HEK293 (cell line): ENCODE results near the gene TGFB2.

Experiments used
- CTCF ChIA-PET: fragments of 350-600 bp; formaldehyde crosslinking; extraction: SDS; loops from one replicate; lab custom pipeline; 2021; ENCODE audit warnings: antibody characterized with exemption; lab: Yijun Ruan, JAX
- POLR2A ChIA-PET: fragments of 300-600 bp; formaldehyde crosslinking; extraction: SDS; loops from one replicate; lab custom pipeline; 2020; ENCODE audit warnings: antibody characterized with exemption, inconsistent platforms; lab: Yijun Ruan, JAX
- H3K27ac ChIP-seq: fragments of 200-500 bp; sonication (Bioruptor generic); 2 replicates; pipeline ENCODE4 v1.5.1; 2014; ENCODE audit warnings: low read depth, low read length, control low read depth, inconsistent platforms; ENCODE audit errors: extremely low read depth
- H3K36me3 ChIP-seq, 2 experiments: fragments of 200-500 bp in 1 of 2; sonication (Bioruptor generic) in 1 of 2; 1 replicate in 1 of 2; 2 replicates in 1 of 2; pipeline ENCODE4 v1.5.1; 2014 to 2017; ENCODE audit warnings: inconsistent platforms in 2 of 2, low read length in 2 of 2; ENCODE audit not compliant: control insufficient read depth in 2 of 2, insufficient read depth in 1 of 2
- H3K4me1 ChIP-seq: fragments of 200-500 bp; sonication (Bioruptor generic); 2 replicates; pipeline ENCODE4 v1.5.1; 2014; ENCODE audit warnings: mild to moderate bottlenecking, low read length, inconsistent platforms; ENCODE audit not compliant: control insufficient read depth, insufficient read depth
- H3K4me3 ChIP-seq: 2 replicates; pipeline ENCODE4 v1.5.1; 2011; ENCODE audit warnings: low read depth, mild to moderate bottlenecking, control low read depth, low read length, moderate library complexity
- H3K9me3 ChIP-seq: fragments of 200-500 bp; sonication (Bioruptor generic); 2 replicates; pipeline ENCODE4 v1.5.1; 2014; ENCODE audit warnings: low read depth, low read length, inconsistent platforms; ENCODE audit not compliant: control insufficient read depth, insufficient read depth
- BCL11B ChIP-seq: fragments of 450-650 bp; formaldehyde crosslinking; IDR thresholded peaks from 2 replicates; pipeline ENCODE4 v1.5.1; 2016; ENCODE audit warnings: low read depth, missing biosample characterization, missing genetic modification characterization
- KLF16 ChIP-seq: fragments of 450-650 bp; formaldehyde crosslinking; IDR thresholded peaks from 2 replicates; pipeline ENCODE4 v1.5.1; 2017; ENCODE audit warnings: missing biosample characterization, missing genetic modification characterization
- KLF8 ChIP-seq: fragments of 450-650 bp; formaldehyde crosslinking; IDR thresholded peaks from 2 replicates; pipeline ENCODE4 v1.5.1; 2016; ENCODE audit warnings: missing biosample characterization, missing genetic modification characterization
- ZFP41 ChIP-seq: fragments of 450-650 bp; formaldehyde crosslinking; IDR thresholded peaks from 2 replicates; pipeline ENCODE4 v1.5.1; 2016; ENCODE audit warnings: missing biosample characterization, missing genetic modification characterization, borderline replicate concordance
- ZNF132 ChIP-seq: fragments of 450-650 bp; formaldehyde crosslinking; IDR thresholded peaks from 2 replicates; pipeline ENCODE4 v1.5.1; 2017; ENCODE audit warnings: missing biosample characterization, missing genetic modification characterization, borderline replicate concordance
- ZNF19 ChIP-seq: fragments of 450-650 bp; formaldehyde crosslinking; IDR thresholded peaks from 2 replicates; pipeline ENCODE4; 2016; ENCODE audit warnings: missing biosample characterization, missing genetic modification characterization, low read depth
- ZNF2 ChIP-seq: fragments of 450-650 bp; formaldehyde crosslinking; IDR thresholded peaks from 2 replicates; pipeline ENCODE4 v1.5.1; 2016; ENCODE audit warnings: missing biosample characterization, missing genetic modification characterization
- ZNF211 ChIP-seq: fragments of 450-650 bp; formaldehyde crosslinking; IDR thresholded peaks from 2 replicates; pipeline ENCODE4 v1.5.1; 2016; ENCODE audit warnings: low read depth, missing biosample characterization, missing genetic modification characterization
- ZNF311 ChIP-seq: fragments of 450-650 bp; formaldehyde crosslinking; IDR thresholded peaks from 2 replicates; pipeline ENCODE4 v1.5.1; 2017; ENCODE audit warnings: missing biosample characterization, missing genetic modification characterization, borderline replicate concordance
- ZNF324 ChIP-seq: fragments of 450-650 bp; formaldehyde crosslinking; IDR thresholded peaks from 2 replicates; pipeline ENCODE4 v1.5.1; 2016; ENCODE audit warnings: missing biosample characterization, missing genetic modification characterization
- ZNF335 ChIP-seq: fragments of 450-650 bp; formaldehyde crosslinking; conservative IDR thresholded peaks from 2 replicates; pipeline ENCODE4 v1.5.1; 2016; ENCODE audit warnings: missing biosample characterization, missing genetic modification characterization
- ZNF473 ChIP-seq: fragments of 450-650 bp; formaldehyde crosslinking; IDR thresholded peaks from 2 replicates; pipeline ENCODE4 v1.5.1; 2017; ENCODE audit warnings: missing biosample characterization, missing genetic modification characterization
- ZNF501 ChIP-seq: fragments of 450-650 bp; formaldehyde crosslinking; IDR thresholded peaks from 2 replicates; pipeline ENCODE4 v1.5.1; 2016; ENCODE audit warnings: missing biosample characterization, missing genetic modification characterization
- ZNF529 ChIP-seq: fragments of 450-650 bp; formaldehyde crosslinking; IDR thresholded peaks from 2 replicates; pipeline ENCODE4 v1.5.1; 2017; ENCODE audit warnings: missing genetic modification characterization, missing biosample characterization; ENCODE audit not compliant: insufficient replicate concordance
- ZNF555 ChIP-seq: fragments of 450-650 bp; formaldehyde crosslinking; conservative IDR thresholded peaks from 2 replicates; pipeline ENCODE4 v1.5.1; 2017; ENCODE audit warnings: missing biosample characterization, mild to moderate bottlenecking, missing genetic modification characterization, inconsistent platforms
- ZNF701 ChIP-seq: fragments of 450-650 bp; formaldehyde crosslinking; IDR thresholded peaks from 2 replicates; pipeline ENCODE4 v1.5.1; 2016; ENCODE audit warnings: missing biosample characterization, missing genetic modification characterization
- ZNF792 ChIP-seq: fragments of 450-650 bp; formaldehyde crosslinking; IDR thresholded peaks from 2 replicates; pipeline ENCODE4 v1.5.1; 2016; ENCODE audit warnings: missing biosample characterization, missing genetic modification characterization
- ZNF830 ChIP-seq: fragments of 450-650 bp; IDR thresholded peaks from 2 replicates; pipeline ENCODE4 v1.5.0; 2018; ENCODE audit warnings: missing biosample characterization, missing genetic modification characterization, low read depth, mild to moderate bottlenecking, moderate library complexity
- TF ChIP-seq, protein P1 (sequence below): fragments of 450-650 bp; formaldehyde crosslinking; IDR thresholded peaks from 2 replicates; pipeline ENCODE4 v1.5.1; 2016; ENCODE audit warnings: missing biosample characterization, missing genetic modification characterization
- TF ChIP-seq, protein P2 (sequence below): fragments of 450-650 bp; formaldehyde crosslinking; IDR thresholded peaks from 2 replicates; pipeline ENCODE4 v1.5.1; 2017; ENCODE audit warnings: missing biosample characterization, missing genetic modification characterization
- TF ChIP-seq, protein P3 (sequence below): fragments of 450-650 bp; formaldehyde crosslinking; IDR thresholded peaks from 2 replicates; pipeline ENCODE4; 2016; ENCODE audit warnings: missing biosample characterization, missing genetic modification characterization
- TF ChIP-seq, protein P4 (sequence below): fragments of 450-650 bp; formaldehyde crosslinking; IDR thresholded peaks from 2 replicates; pipeline ENCODE4 v1.5.1; 2016; ENCODE audit warnings: missing biosample characterization, missing genetic modification characterization
- TF ChIP-seq, protein P5 (sequence below): fragments of 450-650 bp; formaldehyde crosslinking; IDR thresholded peaks from 2 replicates; pipeline ENCODE4 v1.5.1; 2016; ENCODE audit warnings: missing biosample characterization, missing genetic modification characterization
- TF ChIP-seq, protein P6 (sequence below): fragments of 450-650 bp; IDR thresholded peaks from 2 replicates; pipeline ENCODE4 v1.5.1; 2018; ENCODE audit warnings: missing biosample characterization, missing genetic modification characterization
- TF ChIP-seq, protein P7 (sequence below): IDR thresholded peaks from 2 replicates; pipeline ENCODE4 v1.6.1; 2011; ENCODE audit warnings: mild to moderate bottlenecking, low read depth, low read length, borderline replicate concordance
- TF ChIP-seq, protein P8 (sequence below): fragments of 450-650 bp; formaldehyde crosslinking; IDR thresholded peaks from 2 replicates; pipeline ENCODE4 v1.5.1; 2017; ENCODE audit warnings: missing biosample characterization, mild to moderate bottlenecking, missing genetic modification characterization, moderate library complexity

Gene TGFB2

DNA sequence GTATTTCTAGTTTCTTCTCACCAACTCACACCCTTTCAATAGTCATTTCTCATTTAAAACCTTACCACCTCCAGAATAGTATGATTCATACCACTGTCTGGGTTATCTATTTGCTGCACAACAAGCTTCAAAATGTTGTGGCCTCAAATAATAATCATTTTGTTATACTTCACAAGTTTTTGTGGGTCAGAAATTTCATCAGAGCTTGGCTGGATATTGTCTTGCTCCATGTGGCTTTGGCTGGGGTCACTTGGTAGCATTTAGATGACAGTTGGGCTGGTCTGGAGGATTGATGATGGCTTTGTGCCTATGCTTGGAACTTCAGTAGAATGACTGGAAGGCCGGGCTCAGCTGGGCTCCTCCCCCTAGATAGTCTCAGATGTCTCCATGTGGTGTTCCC lies 66.0 kb downstream of the TGFB2 start:
- CTCF ChIA-PET: interaction anchor here (0.6 kb wide), 1 partner anchor 50 kb away, joined by 4 read pairs; no protein-coding TSS in a partner anchor

DNA sequence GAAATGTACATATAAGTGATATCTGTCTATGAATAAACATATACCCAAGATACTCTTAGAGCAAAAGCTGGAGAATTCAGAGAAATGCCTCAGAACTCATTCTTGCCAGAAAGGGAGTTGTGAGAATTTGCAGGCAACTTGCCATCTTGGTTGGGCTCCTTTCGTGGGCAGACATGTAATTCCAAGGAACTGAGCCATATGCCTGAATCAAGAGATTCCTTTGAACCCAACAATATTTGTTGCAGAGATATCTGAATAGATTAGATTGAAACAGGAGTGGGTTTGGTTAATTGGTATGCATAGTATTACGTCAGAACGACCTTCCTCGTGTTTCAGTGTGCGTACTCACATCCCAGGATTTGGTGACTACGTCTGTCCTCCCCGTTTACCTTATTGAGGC lies 67.0 kb downstream of the TGFB2 start:
- TF ChIP-seq ZNF792 (tag by site-specific recombination): no peak
- no peak for TF ChIP-seq ZNF473 (tag by site-specific recombination)
- TF ChIP-seq, protein P1, sequence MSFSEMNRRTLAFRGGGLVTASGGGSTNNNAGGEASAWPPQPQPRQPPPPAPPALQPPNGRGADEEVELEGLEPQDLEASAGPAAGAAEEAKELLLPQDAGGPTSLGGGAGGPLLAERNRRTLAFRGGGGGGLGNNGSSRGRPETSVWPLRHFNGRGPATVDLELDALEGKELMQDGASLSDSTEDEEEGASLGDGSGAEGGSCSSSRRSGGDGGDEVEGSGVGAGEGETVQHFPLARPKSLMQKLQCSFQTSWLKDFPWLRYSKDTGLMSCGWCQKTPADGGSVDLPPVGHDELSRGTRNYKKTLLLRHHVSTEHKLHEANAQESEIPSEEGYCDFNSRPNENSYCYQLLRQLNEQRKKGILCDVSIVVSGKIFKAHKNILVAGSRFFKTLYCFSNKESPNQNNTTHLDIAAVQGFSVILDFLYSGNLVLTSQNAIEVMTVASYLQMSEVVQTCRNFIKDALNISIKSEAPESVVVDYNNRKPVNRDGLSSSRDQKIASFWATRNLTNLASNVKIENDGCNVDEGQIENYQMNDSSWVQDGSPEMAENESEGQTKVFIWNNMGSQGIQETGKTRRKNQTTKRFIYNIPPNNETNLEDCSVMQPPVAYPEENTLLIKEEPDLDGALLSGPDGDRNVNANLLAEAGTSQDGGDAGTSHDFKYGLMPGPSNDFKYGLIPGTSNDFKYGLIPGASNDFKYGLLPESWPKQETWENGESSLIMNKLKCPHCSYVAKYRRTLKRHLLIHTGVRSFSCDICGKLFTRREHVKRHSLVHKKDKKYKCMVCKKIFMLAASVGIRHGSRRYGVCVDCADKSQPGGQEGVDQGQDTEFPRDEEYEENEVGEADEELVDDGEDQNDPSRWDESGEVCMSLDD (tag by site-specific recombination): no peak
- no peak for TF ChIP-seq ZNF2 (tag by site-specific recombination)
- TF ChIP-seq ZNF555 (tag by site-specific recombination): no peak
- TF ChIP-seq, protein P2, sequence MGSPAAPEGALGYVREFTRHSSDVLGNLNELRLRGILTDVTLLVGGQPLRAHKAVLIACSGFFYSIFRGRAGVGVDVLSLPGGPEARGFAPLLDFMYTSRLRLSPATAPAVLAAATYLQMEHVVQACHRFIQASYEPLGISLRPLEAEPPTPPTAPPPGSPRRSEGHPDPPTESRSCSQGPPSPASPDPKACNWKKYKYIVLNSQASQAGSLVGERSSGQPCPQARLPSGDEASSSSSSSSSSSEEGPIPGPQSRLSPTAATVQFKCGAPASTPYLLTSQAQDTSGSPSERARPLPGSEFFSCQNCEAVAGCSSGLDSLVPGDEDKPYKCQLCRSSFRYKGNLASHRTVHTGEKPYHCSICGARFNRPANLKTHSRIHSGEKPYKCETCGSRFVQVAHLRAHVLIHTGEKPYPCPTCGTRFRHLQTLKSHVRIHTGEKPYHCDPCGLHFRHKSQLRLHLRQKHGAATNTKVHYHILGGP: no peak
- TF ChIP-seq ZNF701 (tag by site-specific recombination): no peak
- TF ChIP-seq, protein P3, sequence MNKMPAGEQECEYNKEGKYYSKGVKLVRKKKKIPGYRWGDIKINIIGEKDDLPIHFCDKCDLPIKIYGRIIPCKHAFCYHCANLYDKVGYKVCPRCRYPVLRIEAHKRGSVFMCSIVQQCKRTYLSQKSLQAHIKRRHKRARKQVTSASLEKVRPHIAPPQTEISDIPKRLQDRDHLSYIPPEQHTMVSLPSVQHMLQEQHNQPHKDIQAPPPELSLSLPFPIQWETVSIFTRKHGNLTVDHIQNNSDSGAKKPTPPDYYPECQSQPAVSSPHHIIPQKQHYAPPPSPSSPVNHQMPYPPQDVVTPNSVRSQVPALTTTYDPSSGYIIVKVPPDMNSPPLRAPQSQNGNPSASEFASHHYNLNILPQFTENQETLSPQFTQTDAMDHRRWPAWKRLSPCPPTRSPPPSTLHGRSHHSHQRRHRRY: no peak
- no peak for TF ChIP-seq ZNF501 (tag by site-specific recombination)
- Histone ChIP-seq H3K9me3 (no peaks in the 10 kb centered on the region), H3K27ac (no peak overlapping the region), H3K4me3 (no peak overlapping the region), H3K4me1 (no peaks in the 10 kb centered on the region), H3K36me3 (no peaks in the 10 kb centered on the region)
- POLR2A ChIA-PET: no interaction called here
- CTCF ChIA-PET: interaction anchor here (0.6 to 0.7 kb wide), 2 partner anchors 152 to 277 kb away, joined by 3 read pairs; no protein-coding TSS in a partner anchor

More for the DNA sequence above, 66.0 kb downstream of the TGFB2 start:
- POLR2A ChIA-PET: no interaction called here
- no peak overlapping the region for H3K4me3 ChIP-seq
- no peaks in the 10 kb centered on the region for H3K4me1 ChIP-seq
- no peaks in the 10 kb centered on the region for H3K36me3 ChIP-seq
- H3K9me3 ChIP-seq: no peaks in the 10 kb centered on the region
- H3K27ac ChIP-seq: no peak overlapping the region
- TF ChIP-seq ZNF335 (tag by site-specific recombination): no peak
- no peak for TF ChIP-seq ZNF211 (tag by site-specific recombination)
- TF ChIP-seq ZNF311 (tag by site-specific recombination): no peak
- no peak for TF ChIP-seq ZNF529 (tag by site-specific recombination)
- TF ChIP-seq, protein P4, sequence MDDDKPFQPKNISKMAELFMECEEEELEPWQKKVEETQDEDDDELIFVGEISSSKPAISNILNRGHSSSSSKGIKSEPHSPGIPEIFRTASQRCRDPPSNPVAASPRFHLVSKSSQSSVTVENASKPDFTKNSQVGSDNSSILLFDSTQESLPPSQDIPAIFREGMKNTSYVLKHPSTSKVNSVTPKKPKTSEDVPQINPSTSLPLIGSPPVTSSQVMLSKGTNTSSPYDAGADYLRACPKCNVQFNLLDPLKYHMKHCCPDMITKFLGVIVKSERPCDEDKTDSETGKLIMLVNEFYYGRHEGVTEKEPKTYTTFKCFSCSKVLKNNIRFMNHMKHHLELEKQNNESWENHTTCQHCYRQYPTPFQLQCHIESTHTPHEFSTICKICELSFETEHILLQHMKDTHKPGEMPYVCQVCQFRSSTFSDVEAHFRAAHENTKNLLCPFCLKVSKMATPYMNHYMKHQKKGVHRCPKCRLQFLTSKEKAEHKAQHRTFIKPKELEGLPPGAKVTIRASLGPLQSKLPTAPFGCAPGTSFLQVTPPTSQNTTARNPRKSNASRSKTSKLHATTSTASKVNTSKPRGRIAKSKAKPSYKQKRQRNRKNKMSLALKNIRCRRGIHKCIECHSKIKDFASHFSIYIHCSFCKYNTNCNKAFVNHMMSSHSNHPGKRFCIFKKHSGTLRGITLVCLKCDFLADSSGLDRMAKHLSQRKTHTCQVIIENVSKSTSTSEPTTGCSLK (tag by site-specific recombination): no peak
- no peak for TF ChIP-seq ZFP41
- no peak for TF ChIP-seq BCL11B (tag by site-specific recombination)
- TF ChIP-seq, protein P5, sequence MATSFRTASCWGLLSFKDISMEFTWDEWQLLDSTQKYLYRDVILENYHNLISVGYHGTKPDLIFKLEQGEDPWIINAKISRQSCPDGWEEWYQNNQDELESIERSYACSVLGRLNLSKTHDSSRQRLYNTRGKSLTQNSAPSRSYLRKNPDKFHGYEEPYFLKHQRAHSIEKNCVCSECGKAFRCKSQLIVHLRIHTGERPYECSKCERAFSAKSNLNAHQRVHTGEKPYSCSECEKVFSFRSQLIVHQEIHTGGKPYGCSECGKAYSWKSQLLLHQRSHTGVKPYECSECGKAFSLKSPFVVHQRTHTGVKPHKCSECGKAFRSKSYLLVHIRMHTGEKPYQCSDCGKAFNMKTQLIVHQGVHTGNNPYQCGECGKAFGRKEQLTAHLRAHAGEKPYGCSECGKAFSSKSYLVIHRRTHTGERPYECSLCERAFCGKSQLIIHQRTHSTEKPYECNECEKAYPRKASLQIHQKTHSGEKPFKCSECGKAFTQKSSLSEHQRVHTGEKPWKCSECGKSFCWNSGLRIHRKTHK (tag by site-specific recombination): no peak
- no peak for TF ChIP-seq ZNF19 (tag by site-specific recombination)
- no peak for TF ChIP-seq ZNF830 (tag by site-specific recombination)
- TF ChIP-seq, protein P6, sequence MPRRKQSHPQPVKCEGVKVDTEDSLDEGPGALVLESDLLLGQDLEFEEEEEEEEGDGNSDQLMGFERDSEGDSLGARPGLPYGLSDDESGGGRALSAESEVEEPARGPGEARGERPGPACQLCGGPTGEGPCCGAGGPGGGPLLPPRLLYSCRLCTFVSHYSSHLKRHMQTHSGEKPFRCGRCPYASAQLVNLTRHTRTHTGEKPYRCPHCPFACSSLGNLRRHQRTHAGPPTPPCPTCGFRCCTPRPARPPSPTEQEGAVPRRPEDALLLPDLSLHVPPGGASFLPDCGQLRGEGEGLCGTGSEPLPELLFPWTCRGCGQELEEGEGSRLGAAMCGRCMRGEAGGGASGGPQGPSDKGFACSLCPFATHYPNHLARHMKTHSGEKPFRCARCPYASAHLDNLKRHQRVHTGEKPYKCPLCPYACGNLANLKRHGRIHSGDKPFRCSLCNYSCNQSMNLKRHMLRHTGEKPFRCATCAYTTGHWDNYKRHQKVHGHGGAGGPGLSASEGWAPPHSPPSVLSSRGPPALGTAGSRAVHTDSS (tag by site-specific recombination): no peak
- no peak for TF ChIP-seq KLF8 (tag by site-specific recombination)
- TF ChIP-seq, protein P7, sequence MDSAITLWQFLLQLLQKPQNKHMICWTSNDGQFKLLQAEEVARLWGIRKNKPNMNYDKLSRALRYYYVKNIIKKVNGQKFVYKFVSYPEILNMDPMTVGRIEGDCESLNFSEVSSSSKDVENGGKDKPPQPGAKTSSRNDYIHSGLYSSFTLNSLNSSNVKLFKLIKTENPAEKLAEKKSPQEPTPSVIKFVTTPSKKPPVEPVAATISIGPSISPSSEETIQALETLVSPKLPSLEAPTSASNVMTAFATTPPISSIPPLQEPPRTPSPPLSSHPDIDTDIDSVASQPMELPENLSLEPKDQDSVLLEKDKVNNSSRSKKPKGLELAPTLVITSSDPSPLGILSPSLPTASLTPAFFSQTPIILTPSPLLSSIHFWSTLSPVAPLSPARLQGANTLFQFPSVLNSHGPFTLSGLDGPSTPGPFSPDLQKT: no peak
- TF ChIP-seq KLF16 (tag by site-specific recombination): no peak
- TF ChIP-seq, protein P8, sequence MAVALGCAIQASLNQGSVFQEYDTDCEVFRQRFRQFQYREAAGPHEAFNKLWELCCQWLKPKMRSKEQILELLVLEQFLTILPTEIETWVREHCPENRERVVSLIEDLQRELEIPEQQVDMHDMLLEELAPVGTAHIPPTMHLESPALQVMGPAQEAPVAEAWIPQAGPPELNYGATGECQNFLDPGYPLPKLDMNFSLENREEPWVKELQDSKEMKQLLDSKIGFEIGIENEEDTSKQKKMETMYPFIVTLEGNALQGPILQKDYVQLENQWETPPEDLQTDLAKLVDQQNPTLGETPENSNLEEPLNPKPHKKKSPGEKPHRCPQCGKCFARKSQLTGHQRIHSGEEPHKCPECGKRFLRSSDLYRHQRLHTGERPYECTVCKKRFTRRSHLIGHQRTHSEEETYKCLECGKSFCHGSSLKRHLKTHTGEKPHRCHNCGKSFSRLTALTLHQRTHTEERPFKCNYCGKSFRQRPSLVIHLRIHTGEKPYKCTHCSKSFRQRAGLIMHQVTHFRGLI (tag by site-specific recombination): no peak
- no peak for TF ChIP-seq ZNF132
- TF ChIP-seq ZNF324: no peak
